Stimulated activated CD8-positive, alpha-beta memory T cell treated with anti-CD3 and anti-CD28 coated beads, Interleukin-4, amount 100 ng/mL, for 48 hours (primary cell): Measurements from ENCODE around the gene MAGEB4.
"Not testable (repeated sequence)": the region's sequence is repeated elsewhere in the genome, so short reads cannot be mapped to it uniquely, and the experiment has no call there.

ENCODE experiments used
- DNase-seq: peaks from one replicate; pipeline ENCODE4 v3.0.0-alpha.2; 2020

MAGEB4 gene

GRCh38 chrX:30241724-30242415, at the start of gene MAGEB4:
TSS of gene MAGEB4 (plus strand) at chrX:30242000. CDS start at chrX:30242136, 136 bp downstream.
- no peak for DNase-seq

- not testable (repeated sequence) for DNase-seq
Measured at GRCh38 chrX:30193910-30194309, 47.9 kb upstream of the MAGEB4 start.

- no peak for DNase-seq
Measured at GRCh38 chrX:30196322-30196721, 45.5 kb upstream of the MAGEB4 start.

- no peak for DNase-seq
Measured at GRCh38 chrX:30212172-30212571, 29.6 kb upstream of the MAGEB4 start.

GRCh38 chrX:30215357-30215843, 26.4 kb upstream of the MAGEB4 start, which contains the start of gene MAGEB2:
TSS of gene MAGEB2 (plus strand) at chrX:30215563. CDS start at chrX:30218581, 3,018 bp downstream.
- no peak for DNase-seq

- DNase-seq: no peak
Measured at GRCh38 chrX:30217465-30217864, 24.3 kb upstream of the MAGEB4 start.

- no peak for DNase-seq
Measured at GRCh38 chrX:30219372-30219771, 22.4 kb upstream of the MAGEB4 start.

- DNase-seq: no peak
Measured at GRCh38 chrX:30220661-30221060, 21.1 kb upstream of the MAGEB4 start.

- DNase-seq: no peak
Measured at GRCh38 chrX:30224536-30224935, 17.3 kb upstream of the MAGEB4 start.

- no peak for DNase-seq
Measured at GRCh38 chrX:30228526-30228925, 13.3 kb upstream of the MAGEB4 start.

GRCh38 chrX:30230395-30230794, 11.4 kb upstream of the MAGEB4 start, which contains the start of gene MAGEB3:
TSS of gene MAGEB3 (plus strand) at chrX:30230657. CDS start at chrX:30235925, 5,268 bp downstream.
- no peak for DNase-seq

- no peak for DNase-seq
Measured at GRCh38 chrX:30246769-30247489, 5.1 kb downstream of the MAGEB4 start, which contains the start of gene MAGEB1. TSS of gene MAGEB1 (plus strand) at chrX:30247146. CDS start at chrX:30250494, 3,348 bp downstream.

GRCh38 chrX:30248854-30249253, 7.1 kb downstream of the MAGEB4 start:
- DNase-seq: no peak

- DNase-seq: no peak
Measured at GRCh38 chrX:30253257-30253656, 11.5 kb downstream of the MAGEB4 start.

GRCh38 chrX:30259927-30260326, 18.1 kb downstream of the MAGEB4 start:
- DNase-seq: no peak

- no peak for DNase-seq
Measured at GRCh38 chrX:30261012-30261411, 19.2 kb downstream of the MAGEB4 start.

GRCh38 chrX:30262763-30263162, 21.0 kb downstream of the MAGEB4 start:
- no peak for DNase-seq

- DNase-seq: no peak
Measured at GRCh38 chrX:30270639-30271038, 28.8 kb downstream of the MAGEB4 start.

GRCh38 chrX:30275498-30275897, 33.7 kb downstream of the MAGEB4 start:
- DNase-seq: no peak

- DNase-seq: no peak
Measured at GRCh38 chrX:30278365-30278764, 36.6 kb downstream of the MAGEB4 start.

GRCh38 chrX:30280428-30280827, 38.6 kb downstream of the MAGEB4 start:
- DNase-seq: no peak

- DNase-seq: no peak
Measured at GRCh38 chrX:30282527-30282926, 40.7 kb downstream of the MAGEB4 start.

GRCh38 chrX:30283456-30284200, 41.8 kb downstream of the MAGEB4 start:
- DNase-seq: no peak
